Measurements from ENCODE around the gene ELF4. TPM values are rescaled to one million over a fixed set of nuclear protein-coding genes. Genes with fewer than 3 reads are reported as not detected.

ELF4 gene
- total RNA-seq, 1 donor = 16.4 TPM

- DNase-seq (ENCODE audit: low read depth) = no peak
- TF ChIP-seq CTCF (IDR thresholded peaks at IDR 0.05; ENCODE audit: insufficient read depth, low read depth, low read length) = no peak
- no peak overlapping the region for H3K4me3 ChIP-seq (ENCODE audit: low read depth, low read length)
Measured at GRCh38 chrX:130032552-130032951, 77.7 kb downstream of the ELF4 start.

- H3K4me3 ChIP-seq (ENCODE audit: low read depth, low read length) = no peak overlapping the region
- TF ChIP-seq CTCF (IDR thresholded peaks at IDR 0.05; ENCODE audit: insufficient read depth, low read depth, low read length) = no peak
- DNase-seq (ENCODE audit: low read depth) = no peak
Measured at GRCh38 chrX:130030826-130031225, 79.5 kb downstream of the ELF4 start.

- DNase-seq (ENCODE audit: low read depth) = peak; percentile 56
- no peak overlapping the region for H3K4me3 ChIP-seq (ENCODE audit: low read depth, low read length)
- TF ChIP-seq CTCF (IDR thresholded peaks at IDR 0.05; ENCODE audit: insufficient read depth, low read depth, low read length) = peak; percentile 48
Measured at GRCh38 chrX:130028196-130028595, 82.1 kb downstream of the ELF4 start.

- H3K4me3 ChIP-seq (ENCODE audit: low read depth, low read length) = no peak overlapping the region
- no peak for DNase-seq (ENCODE audit: low read depth)
- no peak for TF ChIP-seq CTCF (IDR thresholded peaks at IDR 0.05; ENCODE audit: insufficient read depth, low read depth, low read length)
Measured at GRCh38 chrX:130027569-130027968, 82.7 kb downstream of the ELF4 start.

- H3K4me3 ChIP-seq (ENCODE audit: low read depth, low read length) = no peak overlapping the region
- DNase-seq (ENCODE audit: low read depth) = no peak
- no peak for TF ChIP-seq CTCF (IDR thresholded peaks at IDR 0.05; ENCODE audit: insufficient read depth, low read depth, low read length)
Measured at GRCh38 chrX:130025256-130025655, 85.0 kb downstream of the ELF4 start.

GRCh38 chrX:130024127-130024526, 86.2 kb downstream of the ELF4 start:
- peak; percentile 65 for DNase-seq (ENCODE audit: low read depth)
- TF ChIP-seq CTCF (IDR thresholded peaks at IDR 0.05; ENCODE audit: insufficient read depth, low read depth, low read length) = no peak
- H3K4me3 ChIP-seq (ENCODE audit: low read depth, low read length) = no peak overlapping the region

- H3K4me3 ChIP-seq (ENCODE audit: low read depth, low read length) = no peak overlapping the region
- DNase-seq (ENCODE audit: low read depth) = no peak
- TF ChIP-seq CTCF (IDR thresholded peaks at IDR 0.05; ENCODE audit: insufficient read depth, low read depth, low read length) = no peak
Measured at GRCh38 chrX:130020661-130021324, 89.5 kb downstream of the ELF4 start.

Data from fibroblast of villous mesenchyme (primary cell).